ENCODE measurements around the gene RAI1.
"Not testable (repeated sequence)": the region's sequence is repeated elsewhere in the genome, so short reads cannot be mapped to it uniquely, and the experiment has no call there.

The RAI1 gene

DNA sequence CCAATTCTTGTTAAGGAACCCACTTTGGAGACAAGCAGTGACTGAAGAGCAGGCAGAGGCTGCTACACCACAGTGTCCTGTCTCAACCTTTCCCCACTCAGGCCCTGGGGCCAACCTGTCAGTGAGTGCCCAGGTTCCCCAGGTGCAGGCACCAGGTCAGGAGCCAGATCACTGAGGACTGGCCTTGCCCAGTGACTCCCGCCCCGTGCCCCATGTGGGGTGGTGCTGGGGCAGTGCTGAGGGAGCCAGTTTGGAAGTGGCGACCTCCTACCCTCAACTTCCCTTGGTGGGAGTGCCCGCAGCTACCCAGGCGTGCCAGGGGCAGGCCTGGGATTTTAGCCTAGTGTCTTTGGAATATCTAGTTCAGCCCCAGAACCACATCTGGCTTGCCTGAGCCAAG is 126.2 kb downstream of the RAI1 start:
- no peak for DNase-seq

DNA sequence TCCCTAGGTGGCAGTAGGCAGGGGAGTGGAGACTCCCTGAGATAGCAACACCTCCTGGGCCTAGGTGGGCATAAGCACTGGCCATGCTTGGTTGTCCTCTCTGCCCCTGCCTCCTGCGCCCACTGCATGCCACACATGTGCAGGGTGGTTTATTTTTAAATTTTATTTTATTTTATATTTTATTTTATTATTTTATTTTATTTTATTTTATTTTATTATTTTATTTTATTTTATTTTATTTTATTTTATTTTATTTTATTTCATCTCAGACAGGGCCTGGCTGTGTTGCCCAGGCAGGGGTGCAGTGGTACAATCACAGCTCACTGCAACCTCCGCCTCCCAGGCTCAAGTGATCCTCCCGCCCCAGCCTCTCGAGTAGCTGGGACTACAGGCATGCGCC is 126.9 kb downstream of the RAI1 start:
- DNase-seq: not testable (repeated sequence)

DNA sequence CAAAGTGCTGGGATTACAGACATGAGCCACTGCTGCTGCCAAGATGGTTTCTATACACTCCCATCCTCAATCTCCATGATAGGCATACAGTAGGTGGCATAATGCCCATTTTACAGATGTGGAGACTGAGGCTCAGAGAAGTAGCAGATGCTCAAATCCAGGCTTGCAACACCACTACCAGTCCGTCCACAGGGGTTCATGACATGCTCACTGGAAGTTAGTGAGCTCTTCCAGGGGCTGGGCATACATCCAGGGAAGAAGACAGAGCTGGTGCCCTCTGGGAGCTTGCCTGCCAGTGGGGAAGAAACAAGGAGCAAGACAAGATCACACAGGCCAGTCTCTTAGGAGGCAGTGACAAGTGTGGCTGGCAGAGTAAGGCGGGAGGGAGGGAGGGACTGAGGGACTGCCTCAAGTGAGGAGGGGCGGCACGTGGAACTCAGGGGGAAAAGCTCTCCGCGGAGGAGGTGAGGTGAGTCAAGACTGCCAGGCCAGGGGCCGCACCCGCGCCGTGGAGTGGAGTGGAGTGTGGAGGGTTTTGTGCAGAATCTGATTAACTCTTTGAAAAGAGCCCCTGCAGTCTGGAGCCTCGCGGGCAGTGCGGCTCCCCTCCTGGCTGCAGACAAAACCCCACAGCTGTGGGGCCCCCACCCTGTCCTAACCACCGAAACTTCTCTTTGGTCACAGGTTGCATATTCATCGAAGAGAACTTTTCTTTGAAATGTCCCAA is 127.6 kb downstream of the RAI1 start:
- no peak for DNase-seq

DNA sequence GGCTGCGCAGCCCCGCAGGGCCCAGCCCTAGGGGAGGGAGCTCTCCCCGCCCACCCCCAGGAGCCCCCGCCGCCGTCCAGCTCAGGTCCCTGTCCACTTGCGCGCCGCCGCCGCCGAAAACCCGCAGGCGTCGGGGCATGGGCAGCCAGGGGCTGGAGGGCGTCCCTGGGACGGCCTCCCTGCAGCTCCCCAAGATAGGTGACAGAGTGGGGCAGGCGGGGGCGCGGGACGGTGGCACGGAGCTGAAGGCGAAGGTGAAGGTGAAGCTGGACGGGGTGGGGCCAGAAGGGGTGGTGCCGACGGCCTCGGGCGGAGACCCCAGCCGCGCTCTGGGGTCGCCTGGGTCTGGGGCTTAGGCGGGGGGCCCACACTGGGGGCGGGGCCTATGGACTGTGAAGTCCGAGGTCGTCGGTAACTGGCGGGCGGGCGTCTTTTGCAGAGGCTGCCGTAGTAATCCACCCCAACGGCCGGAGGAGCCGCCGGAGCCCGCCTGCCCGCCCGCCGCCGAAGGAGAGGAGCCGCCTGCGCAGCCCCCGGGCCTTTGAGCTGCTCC is 128.3 kb downstream of the RAI1 start:
- DNase-seq: no peak

DNA sequence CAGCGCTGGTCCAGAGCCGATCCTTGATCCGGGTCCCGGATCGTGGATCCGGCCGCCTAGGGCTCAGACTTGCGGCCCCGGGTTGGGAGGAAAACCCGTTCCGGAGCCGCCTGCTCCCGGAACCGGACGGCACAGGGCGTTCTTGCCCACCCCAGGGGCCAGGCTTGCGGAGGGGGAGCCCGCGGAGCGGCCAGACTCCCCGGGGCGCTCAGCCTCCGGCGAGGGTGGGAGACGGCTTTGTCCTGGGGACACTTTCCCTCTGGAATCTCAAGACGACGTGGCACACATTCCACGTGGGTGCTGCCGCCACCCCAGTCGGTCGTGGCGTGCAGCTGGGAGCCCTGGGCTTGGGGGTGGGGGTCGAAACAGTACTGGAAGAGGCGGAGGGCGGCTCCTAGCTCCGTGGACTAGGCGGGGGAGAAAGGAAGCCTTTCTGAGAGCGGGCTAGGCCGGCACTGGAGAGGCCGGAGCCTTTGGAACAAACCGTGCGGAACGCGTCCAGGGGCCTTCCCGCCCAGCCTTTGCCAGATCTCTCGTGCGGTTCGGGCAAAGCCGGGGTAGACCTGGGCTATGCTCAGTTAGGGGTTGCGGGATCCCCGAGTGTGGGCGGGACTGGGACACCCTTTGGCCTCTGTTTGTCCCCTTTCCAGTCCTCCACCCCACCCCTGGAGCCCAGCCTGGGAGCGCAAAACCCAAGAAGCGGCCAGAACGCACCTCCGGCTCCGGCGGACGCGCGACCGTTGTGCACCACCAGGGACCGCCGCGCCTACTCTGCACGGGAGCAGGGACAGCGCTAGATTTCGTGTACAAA is 129.0 kb downstream of the RAI1 start:
- no peak for DNase-seq

DNA sequence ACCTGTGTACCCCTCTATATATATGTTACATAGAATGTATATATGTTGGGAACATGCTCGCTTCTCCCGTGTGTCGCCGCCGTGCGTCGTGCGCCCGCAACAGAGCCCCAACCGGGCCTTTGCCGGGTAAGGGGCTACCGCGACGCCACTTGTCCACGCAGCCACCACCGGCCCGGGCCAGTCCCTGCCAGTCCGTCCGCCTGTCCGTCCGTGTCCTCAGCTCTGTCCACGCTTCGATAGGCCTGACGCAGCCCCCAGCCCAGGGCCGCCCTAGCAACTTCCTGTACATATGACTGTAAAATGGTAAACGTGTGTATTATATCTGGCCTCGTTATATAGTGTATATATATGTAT is 129.6 kb downstream of the RAI1 start:
- no peak for DNase-seq

DNA sequence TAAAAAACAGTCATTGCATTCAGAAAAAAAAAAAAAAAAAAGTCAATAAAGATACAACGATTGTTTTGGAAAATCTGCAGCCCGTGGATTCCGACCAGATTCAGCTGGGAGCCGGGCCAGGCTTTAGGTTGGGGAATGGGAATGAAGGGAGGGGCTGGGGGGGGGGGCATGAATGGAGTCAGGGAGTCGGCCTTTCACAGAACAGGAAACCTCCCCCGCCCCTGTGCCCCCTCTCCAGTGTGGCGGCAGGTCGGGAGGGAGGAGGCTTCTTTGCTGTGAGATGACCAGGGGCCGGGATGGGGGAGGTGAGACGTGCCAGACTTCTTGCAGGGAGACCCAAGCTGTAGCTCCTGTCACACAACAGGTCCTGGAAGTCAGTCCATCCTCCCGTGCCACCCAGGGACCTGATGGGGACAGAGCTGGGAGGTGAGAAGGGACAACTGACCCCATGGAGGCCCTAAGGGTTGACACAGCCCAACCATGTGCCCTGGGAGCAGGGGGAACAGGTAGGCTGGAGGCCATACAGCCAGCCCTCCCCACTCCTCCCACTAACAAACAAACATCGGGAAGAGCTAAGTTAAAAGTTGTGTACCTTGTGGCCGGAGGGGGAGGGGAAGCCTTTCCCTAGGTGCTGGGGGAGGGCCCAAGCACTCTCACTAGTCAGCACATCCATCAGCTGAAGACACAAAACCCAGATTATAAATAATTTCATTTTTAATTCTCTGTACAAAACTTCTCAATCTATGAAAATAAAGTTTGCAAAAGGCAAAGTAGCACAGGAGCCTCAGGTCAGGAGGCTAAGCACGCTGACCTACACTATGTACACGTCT is 130.3 kb downstream of the RAI1 start:
- no peak for DNase-seq

DNA sequence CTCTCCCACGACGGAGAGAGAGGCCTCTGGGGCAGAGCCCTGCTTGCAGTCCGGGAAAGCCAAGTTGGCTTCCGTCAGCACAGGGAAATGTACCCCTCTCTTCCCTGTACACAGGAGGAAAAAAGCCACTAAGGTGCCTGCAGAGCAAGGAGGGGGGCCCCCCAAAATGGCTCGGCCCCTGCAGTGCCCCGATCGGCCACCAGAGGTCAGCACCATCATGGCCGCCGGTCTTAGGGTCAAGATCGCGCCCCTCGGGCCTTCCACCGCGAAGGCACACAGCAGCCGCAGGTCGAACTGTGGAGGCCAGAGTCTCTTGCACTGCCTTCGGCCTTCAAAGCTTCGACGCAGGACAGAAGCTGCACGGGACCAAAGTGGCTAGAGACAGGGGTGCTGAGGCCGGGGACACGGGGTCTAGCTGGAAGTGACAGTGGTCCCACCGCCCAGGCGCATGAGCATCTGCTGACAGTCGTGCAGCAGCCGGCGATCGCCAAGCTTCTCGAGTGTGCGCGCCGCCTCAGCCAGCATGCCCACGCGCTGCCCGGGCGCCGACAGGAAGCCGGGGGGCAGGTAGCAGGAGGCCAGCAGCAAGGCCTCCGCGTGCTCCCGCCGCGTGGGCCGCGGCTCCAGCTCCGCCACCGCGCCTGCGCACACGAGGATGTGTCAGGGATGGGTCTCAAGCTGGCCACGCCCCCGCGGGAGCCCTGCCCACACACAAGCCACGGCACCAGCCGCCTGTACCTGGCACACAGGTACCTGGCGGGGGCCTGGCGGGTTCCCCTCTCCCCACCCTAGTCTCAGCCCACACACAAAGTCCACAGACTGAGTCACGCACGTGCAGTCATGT is 131.2 kb downstream of the RAI1 start:
- no peak for DNase-seq

DNA sequence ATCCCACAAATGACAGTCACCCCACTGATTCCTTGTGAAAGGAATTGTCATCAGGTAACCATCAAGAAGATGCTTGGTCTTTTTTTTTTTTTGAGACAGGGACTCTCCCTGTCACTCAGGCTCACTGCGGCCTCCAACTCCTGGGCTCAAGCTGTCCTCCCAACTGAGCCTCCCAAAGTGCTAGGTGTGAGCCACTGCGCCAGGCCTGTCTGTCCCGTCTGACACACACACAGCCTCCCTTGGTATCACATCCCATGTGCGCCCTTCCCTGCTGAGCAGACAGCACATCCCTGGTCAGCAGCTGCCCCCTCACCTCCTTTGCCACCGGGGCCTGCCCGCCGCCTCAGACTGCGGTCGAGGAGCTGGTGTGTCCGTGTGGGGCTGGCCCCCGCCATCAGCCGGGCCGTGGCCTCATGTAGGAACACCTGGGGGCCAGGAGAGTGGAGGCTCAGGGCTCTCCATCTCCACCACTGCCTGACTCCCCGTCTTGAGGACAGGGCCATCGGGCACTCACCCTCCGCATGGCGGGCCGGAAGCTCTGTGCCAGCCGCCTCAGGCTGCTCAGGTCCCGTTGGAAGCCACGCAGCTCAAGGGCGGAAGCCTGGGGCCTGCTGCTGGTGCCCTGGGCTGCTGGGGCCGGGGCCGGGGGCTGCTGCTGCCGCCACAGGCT is 131.9 kb downstream of the RAI1 start:
- no peak for DNase-seq

DNA sequence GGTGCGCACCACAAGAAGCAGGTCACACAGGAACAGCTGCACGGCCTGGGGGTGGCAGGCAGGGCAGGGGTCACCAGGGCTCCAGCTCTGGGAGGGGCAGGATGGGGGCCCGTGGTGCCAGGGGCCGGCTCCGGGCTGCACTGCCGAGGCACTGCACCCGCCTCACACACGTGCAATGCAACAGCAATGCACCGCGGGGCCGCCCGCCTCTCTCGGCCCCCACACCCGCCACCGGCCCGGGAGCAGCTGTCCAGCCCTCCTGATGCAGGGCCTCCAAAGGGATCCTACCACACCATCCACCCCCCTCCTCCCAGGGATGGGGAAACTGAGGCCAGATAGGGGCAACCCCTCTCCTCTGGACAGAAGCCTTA is 132.5 kb downstream of the RAI1 start:
- no peak for DNase-seq

DNA sequence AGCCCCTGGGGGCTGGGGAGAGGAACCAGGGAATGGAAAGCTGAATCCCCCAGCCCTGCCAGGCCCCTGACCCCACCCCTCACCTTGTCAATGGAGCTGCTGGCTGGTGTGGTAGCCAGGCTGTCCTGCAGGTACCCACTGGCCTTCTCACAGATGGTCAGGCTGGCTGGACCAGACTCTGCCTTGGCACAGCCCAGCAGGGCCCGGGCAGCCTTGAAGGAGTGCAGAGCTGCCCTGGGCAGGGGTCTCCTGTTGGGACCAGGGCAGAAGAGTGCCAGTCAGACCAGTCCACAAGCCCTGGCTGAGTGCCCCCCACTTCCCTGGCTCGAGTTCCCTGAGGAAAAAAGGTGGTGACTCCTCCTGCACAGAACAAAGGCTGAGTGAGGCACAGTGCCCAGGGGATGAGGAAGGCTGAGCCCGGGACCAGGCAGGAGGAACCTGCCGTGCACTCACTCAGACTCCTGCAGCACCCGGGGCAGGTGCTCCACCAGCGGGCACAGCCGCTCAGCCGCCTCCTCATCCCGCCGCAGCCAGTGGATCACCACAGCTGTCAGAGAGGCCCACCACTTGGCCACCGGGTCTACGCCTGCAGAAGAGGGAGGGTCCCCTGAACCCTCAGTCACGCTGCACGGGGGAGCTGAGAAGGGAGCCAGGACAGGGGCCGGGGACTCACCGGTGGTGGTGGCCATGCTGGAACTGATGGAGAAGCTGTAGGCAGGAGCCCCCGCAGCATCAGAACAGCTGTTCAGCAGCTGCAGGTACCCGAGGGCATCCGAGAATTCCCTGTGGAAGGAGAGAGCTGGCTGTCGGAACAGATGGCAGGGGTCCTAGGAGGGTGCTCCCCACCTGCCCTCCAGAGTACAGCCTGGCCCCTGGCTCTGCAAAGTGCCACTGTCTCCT is 133.2 kb downstream of the RAI1 start:
- DNase-seq: no peak

DNA sequence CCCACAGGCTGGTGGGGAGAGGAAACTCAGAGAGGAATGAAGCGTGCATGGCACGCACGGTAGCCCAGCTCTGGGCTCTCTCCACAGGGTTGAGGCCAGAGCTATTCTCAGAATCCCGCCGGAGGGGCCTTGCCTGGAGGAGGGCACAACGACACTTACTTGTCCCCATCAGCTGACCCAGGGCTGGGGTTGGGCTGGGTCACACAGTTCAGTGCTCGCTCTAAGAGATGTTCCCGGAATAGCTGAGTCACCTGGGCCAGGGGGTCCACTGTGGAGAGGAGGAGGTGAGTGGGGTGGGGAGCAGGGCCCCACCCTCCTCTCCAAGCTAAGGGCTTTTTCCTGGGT is 133.8 kb downstream of the RAI1 start:
- no peak for DNase-seq

DNA sequence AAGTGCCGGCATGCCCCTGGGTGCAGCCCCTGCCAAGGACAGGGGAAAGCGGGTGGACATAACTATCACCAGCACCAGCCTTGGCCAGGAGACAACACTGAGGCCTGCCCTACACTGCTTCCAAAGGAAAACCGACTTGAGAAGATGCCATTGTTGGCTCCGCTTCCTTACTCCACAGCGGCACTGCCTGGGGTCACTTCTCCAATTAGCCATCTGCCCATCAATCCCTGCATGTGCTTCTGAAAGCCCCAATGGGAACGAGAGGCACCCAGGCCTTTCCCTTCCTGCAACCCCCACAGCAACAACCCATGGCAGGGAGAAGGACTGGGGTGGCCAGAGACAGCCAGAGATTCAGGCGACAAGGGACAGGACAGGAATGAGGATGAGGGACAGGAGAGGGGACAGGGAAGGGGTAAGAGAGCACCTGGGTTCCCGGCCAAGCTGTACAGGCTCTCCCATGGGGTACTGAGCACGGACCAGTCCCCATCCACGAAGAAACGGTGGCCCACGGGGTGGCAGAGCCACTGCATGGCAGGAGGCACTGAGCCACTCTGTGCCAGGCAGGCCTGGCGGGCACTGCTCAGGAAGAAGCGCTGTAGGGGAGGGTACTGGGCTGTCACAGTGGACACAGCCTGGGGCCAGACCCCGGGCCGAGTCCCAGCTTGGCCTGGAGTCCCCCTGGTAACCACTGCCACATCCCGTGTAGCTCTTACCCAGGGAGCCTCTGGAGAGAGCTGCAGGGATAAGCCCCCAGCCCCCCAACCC is 134.4 kb downstream of the RAI1 start:
- DNase-seq: no peak

DNA sequence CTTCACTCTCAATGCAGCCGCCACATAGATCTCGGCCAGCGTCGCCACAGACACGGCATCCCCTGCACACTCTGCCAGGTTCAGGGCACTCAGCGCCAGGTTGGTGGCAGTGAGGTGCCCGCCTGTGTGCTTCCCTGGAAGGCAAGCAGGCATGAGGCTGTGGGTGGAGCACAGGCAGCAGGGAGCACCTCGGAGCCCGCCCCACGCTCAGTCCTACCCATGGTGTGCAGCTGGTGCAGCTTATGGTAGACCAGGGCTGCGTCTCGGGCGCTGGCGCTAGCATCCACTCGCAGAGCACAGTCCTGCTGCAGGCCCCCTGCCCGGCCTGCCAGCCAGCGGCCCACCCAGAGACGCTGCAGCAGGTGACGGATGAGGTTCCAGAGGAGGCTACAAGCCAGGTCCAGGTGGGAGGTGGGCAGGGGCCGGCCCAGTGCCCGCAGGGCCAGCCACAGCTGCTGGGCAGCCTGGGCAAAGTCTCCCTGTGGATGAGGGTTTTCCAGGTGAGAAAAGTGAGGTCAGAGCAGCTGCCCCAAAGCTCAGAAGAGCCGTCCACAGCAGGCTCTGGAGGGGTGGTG is 135.1 kb downstream of the RAI1 start:
- DNase-seq: no peak

DNA sequence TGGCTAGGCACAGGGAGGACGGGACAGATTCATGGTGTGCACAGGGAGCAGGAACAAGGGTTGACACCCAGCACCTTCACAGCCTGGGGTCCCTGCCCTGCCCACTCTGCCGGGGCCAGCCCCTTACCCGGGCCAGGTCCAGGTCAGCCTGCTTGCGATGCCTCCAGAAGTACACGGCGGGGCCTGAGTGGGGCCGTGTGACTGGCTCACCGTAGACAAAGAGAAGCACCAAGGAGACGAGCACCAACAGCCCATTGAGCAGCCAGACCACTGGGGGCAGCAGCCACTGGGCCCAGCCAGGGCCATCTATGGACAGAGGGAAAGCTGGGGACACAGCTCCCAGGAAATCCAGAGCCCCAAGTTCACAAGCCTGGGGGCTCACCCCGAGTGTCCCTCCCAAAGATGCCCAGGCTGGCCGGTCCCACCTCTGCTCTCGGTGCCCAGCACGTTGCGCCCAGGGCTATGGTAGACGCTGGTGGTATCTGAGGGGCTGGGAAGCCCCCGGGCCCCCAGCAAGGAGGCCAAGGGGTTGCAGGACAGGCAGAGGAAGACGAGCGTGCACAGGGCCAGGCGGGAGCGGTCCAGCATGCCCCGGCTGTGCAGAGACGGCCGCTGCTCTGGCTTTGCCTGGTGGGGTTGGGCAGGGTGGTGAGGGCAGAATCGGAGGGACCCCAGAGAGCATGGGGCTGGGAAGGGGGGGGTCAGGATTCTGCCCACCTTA is 135.7 kb downstream of the RAI1 start:
- DNase-seq: no peak

DNA sequence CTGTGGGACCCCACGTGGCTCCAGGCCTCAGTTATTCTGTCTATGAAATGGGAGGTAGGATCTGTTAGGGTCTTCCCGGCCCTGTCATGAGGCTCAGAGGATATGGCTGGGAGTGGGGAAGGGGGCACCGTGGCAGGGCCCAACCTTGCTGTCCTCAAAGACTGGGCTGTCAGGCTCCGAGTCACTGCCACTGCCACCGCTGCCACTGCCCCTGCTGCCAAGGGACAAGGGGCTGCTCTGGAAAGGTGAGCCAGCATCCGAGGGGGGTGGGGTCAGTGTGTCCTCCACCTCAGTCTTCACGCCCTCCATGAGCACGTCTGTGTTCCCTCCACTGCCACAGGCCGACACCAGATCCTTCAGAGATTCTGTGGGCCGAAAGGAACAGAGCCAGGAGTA is 136.3 kb downstream of the RAI1 start:
- DNase-seq: no peak

DNA sequence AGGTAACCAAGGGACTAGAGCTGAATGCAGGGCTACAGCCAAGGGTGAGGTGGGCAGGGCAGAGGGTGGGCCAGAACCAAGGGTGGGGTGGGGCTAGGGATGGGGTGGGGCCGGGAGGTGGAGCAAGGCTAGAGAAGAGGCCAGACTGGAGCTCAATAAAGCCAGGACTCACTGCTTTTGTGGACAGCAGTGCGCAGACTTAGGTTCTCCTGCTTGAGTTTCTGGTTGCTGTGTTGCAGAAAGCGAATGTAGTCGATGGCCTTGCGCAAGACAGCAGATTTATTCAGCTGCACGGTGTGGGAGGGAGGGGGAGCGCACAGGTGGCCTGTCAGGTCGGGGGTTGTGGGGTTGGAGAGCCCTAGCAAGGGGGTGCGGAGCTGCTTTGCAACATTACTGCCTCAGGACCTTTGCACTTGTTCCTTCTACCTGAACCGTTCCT is 136.8 kb downstream of the RAI1 start:
- no peak for DNase-seq

DNA sequence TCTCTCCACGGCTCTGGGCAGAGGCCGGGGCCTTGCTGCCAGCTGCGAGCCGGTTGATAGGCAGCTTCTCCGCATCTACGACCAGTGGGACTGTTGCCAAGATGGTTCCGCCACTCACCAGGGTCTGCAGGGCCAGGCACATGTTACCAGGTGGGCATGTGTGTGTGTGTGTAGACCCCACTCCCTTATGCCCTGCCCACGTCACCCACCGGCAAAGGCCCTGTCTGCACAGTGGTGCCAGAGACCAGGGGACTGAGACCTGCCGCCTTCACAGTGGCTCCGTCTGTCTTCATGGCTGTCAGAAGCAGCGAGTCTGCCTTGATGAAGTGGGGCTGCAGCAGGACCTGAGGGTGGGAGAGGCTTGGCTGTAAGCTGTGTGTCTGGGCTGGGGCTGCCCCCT is 137.9 kb downstream of the RAI1 start:
- no peak for DNase-seq

DNA sequence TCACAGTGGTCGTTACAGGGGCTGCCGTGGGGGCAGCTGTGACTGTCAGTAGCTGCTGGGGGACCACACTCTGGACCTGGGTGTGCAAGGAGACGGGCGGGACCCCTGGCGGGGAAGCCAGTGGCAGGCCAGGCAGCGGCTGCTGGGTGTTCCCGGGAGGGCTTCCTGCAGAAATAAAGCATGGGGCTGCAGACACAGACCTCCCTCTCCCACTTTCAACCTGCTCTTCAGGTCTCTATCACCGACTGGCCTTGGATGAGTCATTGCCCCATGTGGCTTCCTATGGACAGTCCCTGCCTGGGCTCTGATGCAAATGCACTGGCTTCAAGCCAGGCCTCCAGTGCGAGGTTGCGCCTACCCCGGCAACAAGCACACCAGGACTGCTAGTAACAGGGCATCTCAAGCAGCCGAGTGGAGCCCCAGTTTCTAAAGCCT is 138.3 kb downstream of the RAI1 start:
- no peak for DNase-seq

All from NCI-H1436 treated with DMSO at 0.1 percent for 48 hours (cell line).